Measurements from ENCODE around the gene MCC.

The MCC gene

DNA sequence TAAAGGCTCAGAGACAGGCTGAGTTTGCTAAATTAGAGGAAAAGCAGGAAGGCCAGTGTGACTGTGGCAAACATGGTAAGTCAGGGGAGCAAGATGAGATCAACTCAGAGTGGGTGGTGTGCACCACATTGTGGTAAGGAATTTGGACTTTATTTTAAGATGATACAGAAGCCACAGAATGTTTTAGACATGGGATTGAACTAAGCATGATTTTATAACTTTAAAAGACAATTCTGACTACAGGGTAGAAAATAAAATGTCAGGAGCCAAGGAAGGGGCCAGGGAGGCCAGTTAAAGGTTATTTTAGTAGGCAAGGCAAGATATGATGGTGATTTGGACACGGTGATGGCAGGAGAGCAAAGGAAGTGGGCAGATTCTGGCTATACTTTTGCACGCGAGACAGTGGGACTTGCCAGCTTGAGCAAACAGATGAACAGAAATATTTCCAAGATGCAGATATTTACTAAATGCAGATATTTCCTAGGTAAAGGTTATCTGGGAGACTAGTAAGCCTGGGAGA, 107.4 kb downstream of the MCC start:
- Mint-ChIP-seq H3K27me3 (ENCODE audit: low read depth) (peaks cover 28% of the 10 kb centered on the region), H3K4me3 (peak overlapping the region; percentile 49), H3K9me3 (peaks cover 5% of the 10 kb centered on the region), H3K36me3 (ENCODE audit: low read depth) (peaks cover 5% of the 10 kb centered on the region), H3K4me1 (ENCODE audit: low read depth) (peaks cover 44% of the 10 kb centered on the region), H3K27ac (no peak overlapping the region)
- peak; percentile 18 for DNase-seq (ENCODE audit: low spot score)

DNA sequence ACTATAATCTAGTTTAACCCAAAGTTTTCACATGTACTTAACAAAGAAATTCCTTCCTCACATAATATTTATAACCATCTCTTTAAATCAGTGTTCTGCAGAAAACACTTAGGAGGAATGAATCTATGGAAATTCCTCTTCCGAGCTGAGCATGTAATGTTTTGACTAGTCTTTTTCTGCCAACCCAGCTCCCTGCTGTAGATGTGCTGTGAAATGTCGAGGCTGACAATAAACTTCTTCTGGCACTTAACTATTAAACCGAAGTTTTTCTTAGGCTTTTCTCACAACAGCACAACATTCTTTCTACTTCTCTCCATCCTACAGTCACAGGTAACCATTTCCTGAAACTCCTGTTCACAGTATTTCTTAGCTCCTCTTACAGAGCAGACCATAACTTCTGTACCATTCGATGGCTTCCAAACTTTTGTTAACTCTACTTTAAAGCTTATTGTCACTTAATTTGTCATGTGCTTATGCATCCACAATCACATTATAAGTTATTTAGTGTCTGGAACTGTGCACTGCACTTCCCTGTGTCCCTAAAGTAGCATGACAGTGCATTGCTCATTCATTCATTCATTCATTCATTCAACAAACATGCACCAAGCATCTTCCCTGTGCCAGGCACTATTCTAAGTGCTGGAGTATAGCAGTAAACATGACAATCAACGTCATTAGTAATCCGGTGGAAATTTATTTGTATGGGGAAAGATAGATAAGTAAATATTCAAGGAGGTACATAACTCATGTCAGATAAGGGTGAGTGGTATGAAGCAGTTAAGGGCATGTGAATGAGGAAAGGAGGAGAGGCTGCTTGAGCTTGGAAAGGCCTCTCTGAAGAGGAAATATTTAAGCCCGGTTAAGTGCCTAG, 108.1 kb downstream of the MCC start:
- Mint-ChIP-seq H3K9me3 (peaks cover 6% of the 10 kb centered on the region), H3K36me3 (ENCODE audit: low read depth) (peaks cover 6% of the 10 kb centered on the region), H3K27ac (no peak overlapping the region), H3K27me3 (ENCODE audit: low read depth) (peaks cover 24% of the 10 kb centered on the region), H3K4me1 (ENCODE audit: low read depth) (peaks cover 42% of the 10 kb centered on the region), H3K4me3 (peak overlapping the region; percentile 49)
- no peak for DNase-seq (ENCODE audit: low spot score)

DNA sequence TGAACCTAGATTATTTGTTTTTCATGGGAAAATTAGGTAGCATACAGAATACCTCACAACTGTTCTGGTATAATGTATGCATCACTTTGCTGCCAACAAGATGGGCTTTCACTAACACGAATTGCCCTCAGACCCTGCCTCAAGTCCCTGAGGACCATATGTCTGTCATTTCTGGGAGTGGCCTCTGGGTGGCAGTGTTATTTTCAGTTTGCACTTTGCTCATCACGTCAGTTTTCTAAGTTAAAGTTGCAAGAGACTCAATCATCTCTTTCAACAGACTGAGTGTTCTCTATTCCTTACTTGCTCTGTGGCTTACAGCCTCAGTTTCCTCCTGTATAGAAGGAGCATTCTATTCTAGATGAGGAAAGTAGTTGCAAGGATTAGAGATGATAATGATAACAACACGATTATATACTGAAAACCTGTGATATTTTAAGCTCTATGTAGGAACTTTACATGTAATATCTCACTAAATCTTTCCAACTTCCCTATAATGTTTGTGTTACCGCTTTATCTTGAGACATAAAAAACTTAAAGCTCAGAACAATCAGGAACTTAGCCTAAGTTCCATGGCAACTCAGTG, 109.2 kb downstream of the MCC start:
- H3K4me1 Mint-ChIP-seq (ENCODE audit: low read depth) = peaks cover 46% of the 10 kb centered on the region
- H3K27ac Mint-ChIP-seq = peak overlapping the region; percentile 43
- peaks cover 8% of the 10 kb centered on the region for H3K36me3 Mint-ChIP-seq (ENCODE audit: low read depth)
- peaks cover 8% of the 10 kb centered on the region for H3K9me3 Mint-ChIP-seq
- DNase-seq (ENCODE audit: low spot score) = peak; percentile 41
- H3K27me3 Mint-ChIP-seq (ENCODE audit: low read depth) = peaks cover 23% of the 10 kb centered on the region
- H3K4me3 Mint-ChIP-seq = peak overlapping the region; percentile 65

DNA sequence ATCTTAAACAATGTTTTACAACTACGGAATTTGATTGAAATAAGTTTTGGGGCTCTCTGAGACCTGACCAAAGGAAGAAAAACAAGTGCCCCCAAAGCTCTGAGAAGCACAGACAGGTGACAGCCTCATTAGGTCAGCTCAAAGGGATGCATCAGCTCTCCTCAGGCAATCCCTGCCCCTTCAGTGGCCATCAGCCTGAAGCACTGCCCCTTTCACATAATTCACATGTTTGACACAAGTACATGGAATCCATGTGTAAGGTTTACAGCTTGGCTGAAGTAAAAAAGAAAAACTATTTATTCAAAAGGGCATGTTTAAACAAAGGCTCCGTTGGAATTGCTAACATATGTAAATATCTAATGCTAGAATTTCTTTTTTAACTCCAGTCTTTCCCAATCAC, 109.7 kb downstream of the MCC start:
- peaks cover 47% of the 10 kb centered on the region for H3K4me1 Mint-ChIP-seq (ENCODE audit: low read depth)
- H3K4me3 Mint-ChIP-seq = peak overlapping the region; percentile 65

DNA sequence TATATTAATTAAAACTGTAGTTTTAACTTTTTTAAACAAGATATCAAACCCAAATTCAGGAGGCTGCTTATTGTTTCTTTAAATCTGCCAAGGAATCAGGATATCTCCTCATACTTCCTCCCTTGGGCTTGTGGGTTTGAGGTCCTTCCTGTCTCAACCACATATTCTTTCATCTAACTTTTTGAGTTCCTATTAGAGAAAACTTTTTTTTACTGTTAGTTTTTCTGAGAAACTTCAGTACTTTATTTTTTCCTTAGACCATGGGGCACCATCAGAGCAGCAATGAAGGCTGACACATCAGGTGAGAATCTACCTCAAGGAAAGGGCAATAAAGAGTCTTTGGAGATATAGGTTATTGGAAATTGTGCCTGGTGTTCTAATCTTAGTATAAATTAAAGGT, 110.2 kb downstream of the MCC start:
- Mint-ChIP-seq H3K9me3 (peaks cover 8% of the 10 kb centered on the region), H3K4me1 (ENCODE audit: low read depth) (peaks cover 49% of the 10 kb centered on the region), H3K27ac (peak overlapping the region; percentile 64), H3K4me3 (peak overlapping the region; percentile 65), H3K27me3 (ENCODE audit: low read depth) (peaks cover 17% of the 10 kb centered on the region), H3K36me3 (ENCODE audit: low read depth) (peaks cover 8% of the 10 kb centered on the region)
- no peak for DNase-seq (ENCODE audit: low spot score)

More for the DNA sequence above, 109.7 kb downstream of the MCC start:
- Mint-ChIP-seq H3K36me3 (ENCODE audit: low read depth) (peaks cover 8% of the 10 kb centered on the region), H3K9me3 (peaks cover 8% of the 10 kb centered on the region), H3K27ac (peak overlapping the region; percentile 64), H3K27me3 (ENCODE audit: low read depth) (peaks cover 19% of the 10 kb centered on the region)
- DNase-seq (ENCODE audit: low spot score) = no peak

DNA sequence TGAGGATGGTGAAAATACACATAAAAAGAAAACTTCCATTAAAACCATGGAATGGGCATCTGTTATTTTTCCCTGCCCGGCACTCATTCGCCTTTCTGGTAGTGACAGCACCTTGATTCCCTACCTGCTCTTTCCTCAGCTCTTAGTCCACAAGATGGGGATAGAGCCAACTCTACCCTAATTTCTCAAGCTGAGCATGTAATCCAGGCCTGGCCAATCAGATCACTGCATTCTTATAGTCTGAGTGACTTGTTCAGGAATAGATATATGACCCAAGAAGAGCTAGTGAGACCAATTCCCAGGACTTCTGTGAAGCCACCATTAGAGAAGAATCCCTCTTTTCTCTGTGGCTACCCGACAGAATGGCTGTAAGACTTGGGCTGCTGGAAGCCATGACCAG, 111.6 kb downstream of the MCC start:
- no peak overlapping the region for H3K27ac Mint-ChIP-seq
- H3K9me3 Mint-ChIP-seq = peaks cover 8% of the 10 kb centered on the region

DNA sequence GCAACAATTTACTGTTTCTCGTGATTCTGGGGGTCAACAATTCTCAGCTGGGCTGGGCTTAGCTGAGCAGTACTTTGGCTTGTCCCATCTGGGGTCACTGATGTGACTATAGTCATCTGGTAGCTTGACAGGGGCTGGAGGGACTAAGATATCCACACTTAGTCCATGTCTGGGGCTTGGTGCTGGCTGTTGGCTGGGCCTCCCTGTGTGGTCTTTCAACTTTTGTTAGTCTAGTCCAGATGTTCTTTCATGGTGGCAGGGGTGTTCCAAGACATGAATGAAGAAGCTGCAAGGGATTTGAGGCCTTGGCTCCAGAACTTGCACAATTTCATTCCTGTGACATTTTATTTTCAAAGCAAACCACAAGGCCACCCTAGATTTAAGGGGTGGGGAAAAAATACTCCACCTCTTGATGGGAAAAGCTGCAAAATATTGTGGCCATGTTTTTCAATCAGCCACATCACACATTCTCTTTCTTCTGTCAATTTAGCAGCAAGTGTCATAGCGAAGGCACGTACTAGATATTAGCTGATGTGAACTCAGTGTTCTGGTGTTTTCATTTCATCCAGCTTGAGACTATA, 112.7 kb downstream of the MCC start:
- Mint-ChIP-seq H3K9me3 (peaks cover 8% of the 10 kb centered on the region), H3K4me3 (no peak overlapping the region), H3K27ac (no peak overlapping the region), H3K4me1 (ENCODE audit: low read depth) (peaks cover 36% of the 10 kb centered on the region), H3K27me3 (ENCODE audit: low read depth) (peaks cover 20% of the 10 kb centered on the region), H3K36me3 (ENCODE audit: low read depth) (peaks cover 8% of the 10 kb centered on the region)
- DNase-seq (ENCODE audit: low spot score) = no peak

More for the DNA sequence above, 111.6 kb downstream of the MCC start:
- H3K4me1 Mint-ChIP-seq (ENCODE audit: low read depth) = peaks cover 43% of the 10 kb centered on the region
- peaks cover 8% of the 10 kb centered on the region for H3K36me3 Mint-ChIP-seq (ENCODE audit: low read depth)
- H3K27me3 Mint-ChIP-seq (ENCODE audit: low read depth) = peaks cover 15% of the 10 kb centered on the region
- no peak overlapping the region for H3K4me3 Mint-ChIP-seq
- no peak for DNase-seq (ENCODE audit: low spot score)

DNA sequence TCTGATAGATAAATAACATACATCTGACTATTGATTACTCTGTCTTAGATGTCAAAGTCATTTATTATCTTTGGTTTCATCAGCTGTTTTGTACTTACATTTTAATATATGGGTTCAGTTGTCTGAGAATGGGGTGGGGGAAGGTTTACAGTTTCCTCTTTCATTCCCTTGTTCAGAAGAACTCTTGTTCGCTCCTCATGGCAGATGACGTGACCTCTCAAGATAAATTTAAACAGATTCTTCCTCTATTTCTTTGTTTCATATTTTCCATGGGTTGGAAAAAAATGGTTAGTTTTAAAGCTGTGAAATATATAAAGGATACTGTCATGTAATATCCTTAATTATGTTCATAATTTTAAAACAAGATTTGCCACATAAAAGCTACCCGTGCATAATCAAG, 114.8 kb downstream of the MCC start:
- no peak overlapping the region for H3K27ac Mint-ChIP-seq
- peaks cover 22% of the 10 kb centered on the region for H3K4me1 Mint-ChIP-seq (ENCODE audit: low read depth)
- no peak for DNase-seq (ENCODE audit: low spot score)
- H3K27me3 Mint-ChIP-seq (ENCODE audit: low read depth) = peaks cover 35% of the 10 kb centered on the region
- peaks cover 8% of the 10 kb centered on the region for H3K9me3 Mint-ChIP-seq
- H3K36me3 Mint-ChIP-seq (ENCODE audit: low read depth) = peaks cover 8% of the 10 kb centered on the region
- no peak overlapping the region for H3K4me3 Mint-ChIP-seq

DNA sequence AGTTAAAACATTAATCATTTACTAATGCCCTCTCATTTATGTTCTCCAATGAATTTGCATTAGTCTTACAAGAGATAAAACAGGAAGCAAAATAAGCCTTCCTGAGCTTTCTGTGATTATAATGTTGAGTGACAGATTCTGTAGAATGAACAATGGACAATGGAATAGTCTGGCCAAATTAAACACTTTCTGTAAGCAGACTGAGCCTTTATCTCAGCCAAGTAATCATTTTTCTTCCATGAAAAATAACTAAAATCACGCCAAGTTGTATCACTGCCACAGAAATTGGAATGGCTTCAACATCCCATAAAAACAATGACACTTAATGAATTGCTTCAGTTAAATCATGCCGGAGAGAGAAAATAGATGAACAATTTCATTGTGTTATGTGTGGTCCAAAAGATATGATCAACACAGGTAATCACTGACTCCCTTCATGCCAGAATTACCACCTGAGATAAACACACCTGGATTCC, 116.5 kb downstream of the MCC start:
- Mint-ChIP-seq H3K27ac (no peak overlapping the region), H3K9me3 (peaks cover 3% of the 10 kb centered on the region), H3K4me1 (ENCODE audit: low read depth) (peaks cover 9% of the 10 kb centered on the region), H3K36me3 (ENCODE audit: low read depth) (peaks cover 5% of the 10 kb centered on the region), H3K4me3 (no peak overlapping the region), H3K27me3 (ENCODE audit: low read depth) (peaks cover 45% of the 10 kb centered on the region)
- no peak for DNase-seq (ENCODE audit: low spot score)

DNA sequence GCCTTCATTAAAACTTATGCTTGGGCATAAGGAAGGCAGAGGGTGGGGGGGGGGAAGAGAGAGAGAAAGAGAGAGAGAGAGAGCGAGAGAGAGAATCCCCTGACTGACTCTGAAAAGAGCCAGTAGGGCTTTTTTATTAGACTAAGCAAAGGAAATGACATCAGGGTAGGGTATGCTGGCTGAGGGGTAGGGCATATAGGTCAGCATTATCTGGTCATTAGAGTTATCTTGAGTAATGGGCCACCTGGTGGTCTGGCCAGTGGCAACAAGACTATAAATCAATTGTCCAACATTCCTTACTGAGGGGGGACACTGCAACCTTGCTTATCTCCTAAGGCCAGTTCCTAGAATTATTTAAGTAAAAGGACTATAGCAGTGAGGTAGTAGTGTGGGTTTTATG, 120.7 kb downstream of the MCC start:
- Mint-ChIP-seq H3K27me3 (ENCODE audit: low read depth) (peaks cover 51% of the 10 kb centered on the region), H3K27ac (no peak overlapping the region), H3K9me3 (peaks cover 19% of the 10 kb centered on the region), H3K36me3 (ENCODE audit: low read depth) (peaks cover 4% of the 10 kb centered on the region), H3K4me3 (no peak overlapping the region), H3K4me1 (ENCODE audit: low read depth) (no peaks in the 10 kb centered on the region)
- DNase-seq (ENCODE audit: low spot score) = no peak

DNA sequence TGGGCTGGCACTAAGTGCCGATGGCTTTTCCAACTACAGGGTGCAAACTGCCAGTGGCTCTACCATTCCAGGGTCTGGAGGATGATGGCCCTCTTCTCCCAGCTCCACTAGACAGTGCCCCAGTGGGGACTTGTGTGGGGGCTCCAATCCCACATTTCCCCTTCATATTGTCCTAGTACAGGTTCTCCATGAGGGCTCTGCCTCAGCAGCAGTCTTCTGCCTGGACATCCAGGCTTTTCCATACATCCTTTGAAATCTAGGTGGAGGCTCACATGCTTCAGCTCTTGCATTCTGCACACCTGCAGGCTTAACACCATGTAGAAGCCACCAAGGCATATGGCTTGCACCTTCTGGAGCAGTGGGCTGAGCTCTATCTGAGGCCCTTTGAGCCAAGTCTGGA, 123.8 kb downstream of the MCC start:
- no peak overlapping the region for H3K27ac Mint-ChIP-seq

DNA sequence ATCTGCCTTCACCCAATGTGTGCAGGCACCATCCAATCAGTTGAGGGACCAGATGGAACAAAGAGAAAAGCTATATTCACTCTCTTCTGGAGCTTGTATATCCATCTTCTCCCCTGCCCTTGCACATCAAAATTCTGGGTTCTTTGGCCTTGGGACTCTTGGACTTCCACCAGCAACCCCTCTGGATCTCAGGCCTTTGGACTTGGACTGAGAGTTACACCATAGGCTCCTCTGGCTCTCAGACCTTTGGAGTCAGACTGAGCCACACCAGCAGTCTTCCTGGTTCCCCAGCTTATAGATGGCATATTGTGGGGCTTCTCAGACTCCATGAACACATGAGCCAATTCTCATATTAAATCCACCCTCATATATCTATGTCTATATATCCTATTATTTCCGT, 126.6 kb downstream of the MCC start:
- Mint-ChIP-seq H3K27ac (no peak overlapping the region), H3K9me3 (peaks cover 19% of the 10 kb centered on the region), H3K27me3 (ENCODE audit: low read depth) (peaks cover 32% of the 10 kb centered on the region), H3K36me3 (ENCODE audit: low read depth) (peaks cover 4% of the 10 kb centered on the region), H3K4me1 (ENCODE audit: low read depth) (no peaks in the 10 kb centered on the region), H3K4me3 (no peak overlapping the region)
- DNase-seq (ENCODE audit: low spot score) = no peak

More for the DNA sequence above, 123.8 kb downstream of the MCC start:
- H3K4me1 Mint-ChIP-seq (ENCODE audit: low read depth) = no peaks in the 10 kb centered on the region
- no peak for DNase-seq (ENCODE audit: low spot score)
- peaks cover 4% of the 10 kb centered on the region for H3K36me3 Mint-ChIP-seq (ENCODE audit: low read depth)
- H3K27me3 Mint-ChIP-seq (ENCODE audit: low read depth) = peaks cover 42% of the 10 kb centered on the region
- H3K4me3 Mint-ChIP-seq = no peak overlapping the region
- H3K9me3 Mint-ChIP-seq = peaks cover 19% of the 10 kb centered on the region

DNA sequence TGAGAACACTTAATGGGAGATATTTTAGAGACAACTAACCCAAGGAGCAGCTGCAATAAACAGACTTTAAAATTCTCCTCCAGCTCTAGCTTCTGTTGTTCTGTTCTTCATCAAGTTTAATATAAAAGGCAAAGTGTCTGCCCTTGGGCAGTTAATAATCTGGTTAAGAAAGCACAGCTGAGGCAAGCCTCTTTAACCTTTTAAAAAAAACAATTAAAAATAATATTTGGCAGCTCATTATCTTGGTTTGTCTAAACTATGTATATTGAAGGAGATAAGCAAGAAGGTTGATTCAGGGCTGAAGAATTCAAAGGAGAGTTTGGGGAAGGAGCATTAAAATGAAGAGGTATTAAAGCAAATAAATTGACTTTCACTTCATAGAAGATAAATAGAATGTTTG, 128.8 kb downstream of the MCC start:
- H3K4me3 Mint-ChIP-seq = no peak overlapping the region
- H3K36me3 Mint-ChIP-seq (ENCODE audit: low read depth) = no peaks in the 10 kb centered on the region
- H3K4me1 Mint-ChIP-seq (ENCODE audit: low read depth) = no peaks in the 10 kb centered on the region
- DNase-seq (ENCODE audit: low spot score) = no peak
- peaks cover 23% of the 10 kb centered on the region for H3K27me3 Mint-ChIP-seq (ENCODE audit: low read depth)
- no peak overlapping the region for H3K27ac Mint-ChIP-seq
- H3K9me3 Mint-ChIP-seq = peaks cover 8% of the 10 kb centered on the region

DNA sequence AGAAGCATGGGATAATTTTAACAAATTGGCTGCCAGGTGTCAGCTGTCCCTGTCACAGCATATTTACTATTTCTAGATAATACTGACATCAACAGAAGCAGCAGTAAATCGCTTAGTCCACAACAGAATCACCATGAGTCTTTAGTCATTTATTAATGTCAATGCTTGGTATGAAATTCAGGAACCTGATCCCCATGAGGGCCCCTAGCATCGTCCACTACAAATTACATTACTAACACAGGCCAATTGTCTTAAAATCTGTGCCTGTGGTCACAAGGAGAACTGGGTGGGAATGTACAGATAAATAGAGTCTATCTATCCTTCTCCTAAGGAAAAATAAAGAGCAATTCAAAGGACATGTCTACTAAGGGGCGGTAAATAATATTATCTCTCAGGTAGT, 129.6 kb downstream of the MCC start:
- no peaks in the 10 kb centered on the region for H3K4me1 Mint-ChIP-seq (ENCODE audit: low read depth)
- peaks cover 22% of the 10 kb centered on the region for H3K27me3 Mint-ChIP-seq (ENCODE audit: low read depth)
- H3K4me3 Mint-ChIP-seq = no peak overlapping the region
- no peak overlapping the region for H3K27ac Mint-ChIP-seq
- DNase-seq (ENCODE audit: low spot score) = no peak
- H3K36me3 Mint-ChIP-seq (ENCODE audit: low read depth) = no peaks in the 10 kb centered on the region
- peaks cover 3% of the 10 kb centered on the region for H3K9me3 Mint-ChIP-seq
